Stimulated activated CD8-positive, alpha-beta memory T cell treated with anti-CD3 and anti-CD28 coated beads, Interleukin-15, amount 100 ng/mL, for 1 hour (primary cell): Measurements from ENCODE around the gene MTCH2.

Source experiments
- DNase-seq: peaks from one replicate; pipeline ENCODE4 v3.0.0-alpha.2; 2020; ENCODE audit warnings: low read depth

Gene MTCH2

DNA sequence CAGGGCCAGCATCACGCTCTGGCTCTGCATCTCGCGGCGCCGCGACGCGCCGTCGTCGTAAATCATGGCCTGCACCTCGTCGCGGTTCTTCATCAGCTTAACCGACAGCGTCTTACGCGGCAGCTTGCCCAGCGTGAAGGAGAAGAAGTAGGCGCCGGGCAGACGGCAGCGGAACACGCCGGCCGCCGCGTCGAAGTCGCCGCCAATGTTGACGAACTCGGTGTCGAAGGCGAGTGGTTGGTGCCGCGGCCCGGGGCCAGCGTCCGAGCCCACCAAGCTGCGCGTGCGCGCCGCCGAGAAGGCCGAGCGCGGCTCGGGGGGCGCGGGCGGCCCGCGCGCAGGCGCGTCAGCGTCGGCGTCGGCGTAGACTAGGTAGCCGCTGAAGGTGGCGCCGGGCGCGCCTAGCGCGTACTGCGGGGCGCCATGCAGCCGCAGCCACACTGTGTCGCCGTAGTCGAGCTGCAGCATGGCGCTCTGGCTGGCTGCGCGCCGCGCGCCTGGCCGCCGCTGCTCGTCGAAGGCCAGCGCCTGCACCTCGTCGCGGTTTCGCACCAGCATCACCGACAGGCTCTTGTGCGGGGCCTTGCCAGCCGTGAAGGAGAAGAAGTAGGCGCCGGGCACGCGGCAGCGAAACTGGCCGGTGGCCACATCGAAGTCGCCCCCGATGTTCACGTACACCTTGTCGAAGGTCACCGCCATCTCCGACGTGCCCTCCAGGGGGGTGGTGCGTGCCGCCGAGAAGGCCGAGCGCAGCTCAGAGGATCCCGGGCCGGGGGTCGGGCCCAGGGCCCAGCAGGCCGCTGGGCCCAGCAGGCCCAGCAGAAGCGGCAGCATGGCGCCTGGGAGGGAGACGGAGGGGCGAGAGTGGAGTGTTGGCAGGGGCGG is 52.1 kb downstream of the MTCH2 start:
- no peak for DNase-seq

- DNase-seq, result no peak
Measured at GRCh38 chr11:47589584-47589976, 52.8 kb downstream of the MTCH2 start.

DNA sequence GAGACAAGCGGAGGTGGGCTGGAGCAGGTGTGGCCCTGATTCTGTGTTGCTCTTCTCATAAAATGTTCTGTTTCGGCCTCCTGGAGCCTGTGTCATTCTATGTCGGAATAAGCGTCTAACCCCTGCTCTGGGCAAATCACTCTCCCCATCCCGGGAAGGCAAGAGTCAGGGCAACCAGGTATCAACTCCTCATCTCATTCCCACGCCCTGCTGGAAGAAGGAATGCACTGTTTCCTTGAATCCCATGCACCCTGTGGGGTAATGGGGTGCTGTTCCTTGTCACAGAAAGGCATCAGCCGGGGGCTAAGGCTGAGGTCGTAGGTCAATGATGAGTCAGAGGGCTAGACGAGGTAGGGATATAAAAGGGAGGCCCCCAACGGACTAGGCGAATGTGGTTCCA is 53.2 kb downstream of the MTCH2 start:
- DNase-seq, result no peak

DNA sequence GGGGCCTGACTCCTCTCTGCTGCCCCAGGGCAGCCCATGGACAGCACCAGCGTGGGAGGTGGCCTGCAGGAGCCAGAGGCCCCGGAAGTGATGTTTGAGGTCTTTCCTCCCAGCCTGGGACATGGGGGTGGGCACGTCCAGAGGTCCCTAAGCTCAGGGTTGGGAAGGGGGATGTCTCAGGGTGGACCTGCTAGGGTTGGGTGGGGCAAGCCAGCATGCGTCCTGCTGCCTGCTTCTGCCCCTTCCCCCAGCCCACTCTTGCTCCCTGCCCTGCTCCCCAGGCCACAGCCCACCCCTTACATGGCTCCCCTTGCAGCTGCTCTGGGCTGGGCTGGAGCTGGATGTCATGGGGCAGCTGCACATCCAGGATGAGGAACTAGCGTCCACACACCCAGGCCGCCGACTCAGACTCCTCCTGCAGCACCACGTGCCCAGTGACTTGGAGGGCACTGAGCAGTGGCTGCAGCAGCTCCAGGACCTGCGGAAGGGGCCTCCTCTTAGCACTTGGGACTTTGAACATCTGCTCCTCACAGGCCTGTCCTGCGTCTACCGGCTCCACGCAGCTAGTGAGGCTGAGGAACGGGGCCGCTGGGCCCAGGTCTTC is 54.5 kb downstream of the MTCH2 start:
- no peak for DNase-seq

DNA sequence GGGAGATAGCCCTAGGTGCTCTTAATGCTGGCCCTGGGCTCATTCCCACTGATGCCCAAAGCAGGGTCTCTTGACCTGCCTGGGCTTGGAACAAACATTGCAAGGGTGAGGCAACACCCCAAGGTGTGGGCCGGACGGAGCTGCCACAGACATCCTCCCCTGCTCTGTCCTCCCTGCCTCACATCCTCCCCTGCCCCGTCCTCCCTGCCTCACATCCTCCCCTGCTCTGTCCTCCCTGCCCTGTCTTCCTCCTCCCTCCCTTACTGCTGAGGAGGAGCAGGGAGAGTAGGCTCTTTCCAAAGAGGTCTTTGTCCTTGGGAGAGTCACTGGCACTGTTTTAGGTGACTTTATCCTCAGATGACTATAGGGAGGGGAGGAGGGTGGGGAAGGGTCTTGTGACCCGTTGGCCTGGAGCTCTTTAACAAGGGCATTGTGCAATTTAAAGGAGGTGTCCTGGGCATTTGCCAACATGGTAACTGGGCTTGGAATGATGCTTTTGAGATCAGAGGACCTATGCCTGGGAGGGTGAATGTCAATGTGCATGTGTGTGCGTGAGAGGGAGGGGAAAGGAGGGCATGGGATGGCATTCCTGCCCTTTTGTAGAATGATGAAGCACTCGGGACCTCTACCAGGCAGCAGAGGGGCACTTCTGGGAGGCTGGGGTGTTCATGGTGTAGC is 55.2 kb downstream of the MTCH2 start:
- no peak for DNase-seq

DNA sequence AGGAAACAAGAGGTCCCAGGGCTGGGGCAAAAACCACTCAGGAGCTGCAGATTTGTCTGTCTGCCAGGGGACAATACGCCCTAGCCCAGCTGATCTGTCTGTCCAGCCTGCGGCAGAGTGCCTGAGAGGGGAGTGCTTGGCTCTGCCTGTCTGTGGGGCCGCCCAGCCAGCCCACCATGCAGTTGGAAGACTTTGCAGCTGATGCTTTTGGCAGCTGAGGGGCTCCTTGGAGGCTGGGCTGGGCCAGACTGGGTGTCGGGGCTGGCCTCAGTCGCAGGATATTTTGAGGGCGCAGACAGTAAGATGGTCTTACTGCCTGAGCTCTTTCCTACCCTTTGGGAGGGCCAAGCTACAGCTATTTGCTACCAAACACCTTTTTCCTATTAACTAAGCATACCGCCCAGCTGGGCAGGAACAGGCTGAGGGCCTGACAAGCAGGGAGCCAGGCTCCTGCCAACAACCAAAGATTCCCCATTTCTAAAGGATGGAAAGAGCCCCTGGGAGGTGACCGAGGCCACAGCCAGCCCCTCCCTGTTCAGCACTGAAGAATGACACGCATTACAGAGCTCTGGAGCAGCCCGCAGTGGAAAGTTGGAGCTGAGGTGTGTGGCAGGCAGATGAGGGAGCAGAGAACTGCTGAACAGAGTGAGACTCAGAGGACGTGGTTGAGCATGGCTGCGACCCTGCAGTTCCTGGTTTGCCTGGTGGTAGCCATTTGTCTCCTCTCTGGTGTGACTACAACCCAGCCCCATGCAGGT is 56.1 kb downstream of the MTCH2 start, which contains the start of gene FAM180B:
FAM180B (plus strand) TSS at position 581 of the 758 bp plus-strand sequence; CDS start at position 672, 91 bp downstream.
- no peak for DNase-seq

DNA sequence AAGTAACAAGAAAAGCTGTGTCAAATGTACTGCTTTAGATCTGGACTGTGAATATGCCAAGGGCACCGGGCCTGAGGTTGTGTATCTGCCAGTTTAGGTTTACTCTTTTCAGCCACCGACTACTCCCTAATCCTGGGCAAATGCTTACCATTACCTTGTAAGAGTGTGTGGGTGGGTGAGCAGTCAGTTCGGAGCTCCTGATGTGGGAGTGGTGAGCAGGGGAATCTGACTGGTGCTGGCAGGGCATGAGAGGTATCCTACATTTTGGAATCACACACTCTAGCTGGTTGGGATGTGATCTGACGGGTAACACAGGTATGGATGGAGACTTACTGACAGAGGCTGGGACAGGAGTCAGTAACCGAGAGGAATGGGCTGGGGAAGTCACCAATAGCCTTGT is 58.5 kb downstream of the MTCH2 start:
- no peak for DNase-seq

- DNase-seq, result peak; percentile 79
Measured at GRCh38 chr11:47578524-47579494, 63.5 kb downstream of the MTCH2 start, which contains the start of the genes KBTBD4 and NDUFS3. TSS of gene KBTBD4 (minus strand) at chr11:47578970. CDS start at chr11:47578951, 19 bp downstream. TSS of gene NDUFS3 (plus strand) at chr11:47579074. CDS start at chr11:47579092, 18 bp downstream.

DNA sequence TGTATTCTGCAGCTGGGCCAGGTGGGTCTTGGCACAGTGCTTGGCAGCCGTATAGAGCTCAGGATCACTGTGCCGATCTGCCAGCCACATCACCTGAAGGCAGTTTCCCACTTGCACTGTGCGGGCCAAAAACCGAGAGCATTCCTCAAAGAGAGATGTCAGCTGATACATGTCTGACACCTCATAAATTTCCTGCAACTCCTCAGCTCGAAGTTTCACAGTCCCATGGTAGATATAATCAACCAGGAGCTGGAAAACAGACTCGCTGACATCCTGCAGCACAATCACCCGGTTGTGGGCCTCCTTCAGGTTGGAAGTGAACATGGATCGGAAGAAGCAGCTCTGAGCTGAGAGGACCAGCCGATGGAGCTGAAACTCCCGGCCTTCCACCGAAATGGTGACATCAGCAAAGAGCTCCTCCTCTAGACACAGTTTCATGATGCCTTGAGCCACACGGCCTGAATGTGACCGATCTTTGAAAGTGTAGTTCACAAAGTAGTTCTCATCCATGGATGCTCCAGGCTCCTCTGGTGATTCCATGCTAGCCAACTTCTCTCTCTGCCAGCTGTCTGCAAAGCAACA is 64.8 kb downstream of the MTCH2 start:
- DNase-seq, result no peak

DNA sequence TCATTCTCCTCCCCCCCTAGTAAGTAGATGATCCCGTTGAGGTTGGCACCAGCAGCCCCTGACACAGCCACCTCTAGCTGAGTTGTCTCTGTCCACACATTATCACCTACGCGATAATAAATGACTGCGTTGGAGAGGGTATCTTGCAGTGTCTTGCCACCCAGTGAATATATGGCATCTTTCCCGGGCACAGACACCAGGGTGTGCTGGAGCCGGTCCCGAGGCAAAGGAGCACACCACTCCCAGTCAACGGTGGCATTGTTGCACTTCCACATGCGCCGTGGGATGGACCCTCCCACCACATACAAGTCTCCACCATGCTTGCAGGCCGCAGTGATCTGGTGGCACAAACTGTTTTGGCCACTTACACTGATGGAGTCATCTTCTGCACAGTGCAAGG is 69.0 kb downstream of the MTCH2 start:
- DNase-seq, result no peak

DNA sequence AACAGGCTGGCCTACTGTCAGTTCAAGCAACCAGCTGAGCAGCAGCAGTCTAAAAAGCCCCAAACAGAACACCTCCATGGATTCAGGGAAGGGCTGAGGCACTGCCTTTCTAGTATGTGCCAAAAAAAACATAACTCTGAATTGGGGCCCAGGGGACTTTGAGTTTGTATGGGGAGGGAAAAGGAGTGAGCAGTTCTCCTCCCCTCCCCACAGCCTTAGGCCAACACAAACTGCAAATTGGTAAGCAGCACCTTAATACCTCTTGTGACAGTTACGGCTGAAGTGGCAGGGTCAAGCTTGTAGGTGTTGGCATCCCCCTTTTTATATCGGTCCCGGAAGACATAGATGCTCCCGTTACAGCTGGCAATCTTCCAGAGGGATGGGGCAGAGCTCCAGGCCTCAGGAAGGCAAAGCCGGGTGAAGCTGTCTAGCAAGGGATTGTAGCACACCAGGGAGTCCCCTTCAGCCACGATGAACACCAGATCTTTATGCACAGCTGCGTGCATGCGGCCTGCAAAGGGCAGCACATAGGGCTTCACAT is 69.6 kb downstream of the MTCH2 start:
- DNase-seq, result no peak

DNA sequence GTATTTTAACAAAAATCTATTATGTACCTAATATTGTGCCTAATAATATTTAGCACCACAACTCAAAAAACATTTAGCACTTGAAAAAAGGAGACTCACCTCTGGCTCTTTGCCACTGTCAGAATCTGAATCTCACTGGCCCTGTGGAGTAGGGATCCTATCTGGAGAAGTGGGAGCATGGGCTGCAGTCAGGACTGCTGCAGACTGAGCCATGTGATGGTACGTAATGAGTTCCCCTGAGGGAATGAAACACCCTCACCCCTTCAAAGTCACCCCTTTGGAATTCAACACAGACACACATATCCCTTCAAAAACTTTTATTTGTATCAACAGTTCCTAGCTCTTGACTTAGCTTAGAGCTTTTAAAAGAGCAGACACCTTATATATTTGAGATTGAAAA is 70.5 kb downstream of the MTCH2 start:
- DNase-seq, result no peak

- DNase-seq, result no peak
Measured at GRCh38 chr11:47571357-47571729, 71.0 kb downstream of the MTCH2 start.

GRCh38 chr11:47570651-47571356 is 71.6 kb downstream of the MTCH2 start:
- no peak for DNase-seq

- no peak for DNase-seq
Measured at GRCh38 chr11:47569646-47570045, 72.7 kb downstream of the MTCH2 start.
